Esophagus squamous epithelium (tissue), 4 donors: ENCODE data around the gene VWA1.

Experiments
- CTCF ChIP-seq, 6 experiments: fragments of 450-650 bp in 4 of 6; fragments of 200-600 bp in 2 of 6; sonication (generic) in 2 of 6; IDR thresholded peaks; one replicate each; pipeline ENCODE4 v1.5.1; 2016 to 2019; ENCODE audit warnings: antibody characterized with exemption in 6 of 6, mild to moderate bottlenecking in 4 of 6, moderate library complexity in 4 of 6
- POLR2A ChIP-seq, 4 donors: fragments of 450-650 bp; IDR thresholded peaks; one replicate each; pipeline ENCODE4 v1.6.1; 2017; ENCODE audit warnings: antibody characterized with exemption in 4 of 4, mild to moderate bottlenecking in 4 of 4, moderate library complexity in 3 of 4

GRCh38 chr1:1432274-1432950 lies 3.1 kb upstream of the VWA1 start:
- TF ChIP-seq CTCF (IDR thresholded peaks at IDR 0.05), result no peak
- TF ChIP-seq POLR2A (IDR thresholded peaks at IDR 0.05), result no peak
